Measurements from ENCODE around the gene SCML2. TPM values are rescaled to one million over a fixed set of nuclear protein-coding genes. Genes with fewer than 3 reads are reported as not detected.

The SCML2 gene
- total RNA-seq, 2 experiments from 2014 or later: 0.30 to 0.73 TPM

- H3K27me3 ChIP-seq (ENCODE audit: control insufficient read depth in 1 of 2, insufficient read depth in 2 of 2, low read length in 2 of 2): no peaks in the 10 kb centered on the region
- no peaks in the 10 kb centered on the region for H3K36me3 ChIP-seq (ENCODE audit: insufficient read depth, low read length)
- no peaks in the 10 kb centered on the region for H3K36me3 Mint-ChIP-seq (ENCODE audit: low read depth)
- no peaks in the 10 kb centered on the region for H3K4me1 ChIP-seq (ENCODE audit: insufficient read depth, low read length)
- H3K27me3 Mint-ChIP-seq: peaks cover 5% of the 10 kb centered on the region
- H3K27ac ChIP-seq (ENCODE audit: low read depth in 1 of 2, low read length in 2 of 2): no peak overlapping the region
- no peak for DNase-seq
- no peak overlapping the region for H3K4me3 Mint-ChIP-seq
- POLR2A ChIA-PET: no interaction called here
- no peak overlapping the region for H3K27ac Mint-ChIP-seq
- intact Hi-C loops (cut with DNase I, micrococcal nuclease): no loop called here
- H3K9me3 Mint-ChIP-seq: no peaks in the 10 kb centered on the region
- no peak for ATAC-seq (ENCODE audit: poor library complexity)
- TF ChIP-seq, protein P1, sequence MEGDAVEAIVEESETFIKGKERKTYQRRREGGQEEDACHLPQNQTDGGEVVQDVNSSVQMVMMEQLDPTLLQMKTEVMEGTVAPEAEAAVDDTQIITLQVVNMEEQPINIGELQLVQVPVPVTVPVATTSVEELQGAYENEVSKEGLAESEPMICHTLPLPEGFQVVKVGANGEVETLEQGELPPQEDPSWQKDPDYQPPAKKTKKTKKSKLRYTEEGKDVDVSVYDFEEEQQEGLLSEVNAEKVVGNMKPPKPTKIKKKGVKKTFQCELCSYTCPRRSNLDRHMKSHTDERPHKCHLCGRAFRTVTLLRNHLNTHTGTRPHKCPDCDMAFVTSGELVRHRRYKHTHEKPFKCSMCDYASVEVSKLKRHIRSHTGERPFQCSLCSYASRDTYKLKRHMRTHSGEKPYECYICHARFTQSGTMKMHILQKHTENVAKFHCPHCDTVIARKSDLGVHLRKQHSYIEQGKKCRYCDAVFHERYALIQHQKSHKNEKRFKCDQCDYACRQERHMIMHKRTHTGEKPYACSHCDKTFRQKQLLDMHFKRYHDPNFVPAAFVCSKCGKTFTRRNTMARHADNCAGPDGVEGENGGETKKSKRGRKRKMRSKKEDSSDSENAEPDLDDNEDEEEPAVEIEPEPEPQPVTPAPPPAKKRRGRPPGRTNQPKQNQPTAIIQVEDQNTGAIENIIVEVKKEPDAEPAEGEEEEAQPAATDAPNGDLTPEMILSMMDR (IDR thresholded peaks at IDR 0.05): no peak
- no peaks in the 10 kb centered on the region for H3K4me1 Mint-ChIP-seq (ENCODE audit: low read depth)
- H3K4me3 ChIP-seq (ENCODE audit: low read length): no peak overlapping the region
- CTCF ChIA-PET: no interaction called here
- H3K9me3 ChIP-seq (ENCODE audit: control insufficient read depth in 1 of 2, insufficient read depth in 1 of 2, low read length in 2 of 2): no peaks in the 10 kb centered on the region
Observed at GRCh38 chrX:18194688-18195087, 159.8 kb downstream of the SCML2 start.

Other genes with a start within 250 kb of the SCML2 start
- not detected for gene BEND2, start 133.8 kb downstream of the SCML2 start, total RNA-seq
- 1 to 10 TPM; 2.2 to 2.4 TPM for gene CDKL5, start 70.9 kb upstream of the SCML2 start, total RNA-seq